TTC549 (cell line): ENCODE data around the gene APOH.
"Not testable (repeated sequence)": the region's sequence is repeated elsewhere in the genome, so short reads cannot be mapped to it uniquely, and the experiment has no call there.

ENCODE experiments used
- FAIRE-seq: peaks from 2 replicates; lab custom pipeline; 2012; peaks lifted over from hg19 to GRCh38; lab: Jason Lieb, UNC

The APOH gene

GRCh38 chr17:66228887-66229782 is at the start of gene APOH:
Gene APOH, minus strand, starts transcription at chr17:66229415. Its CDS starts 36 bp downstream, at chr17:66229379.
- no peak for FAIRE-seq

DNA sequence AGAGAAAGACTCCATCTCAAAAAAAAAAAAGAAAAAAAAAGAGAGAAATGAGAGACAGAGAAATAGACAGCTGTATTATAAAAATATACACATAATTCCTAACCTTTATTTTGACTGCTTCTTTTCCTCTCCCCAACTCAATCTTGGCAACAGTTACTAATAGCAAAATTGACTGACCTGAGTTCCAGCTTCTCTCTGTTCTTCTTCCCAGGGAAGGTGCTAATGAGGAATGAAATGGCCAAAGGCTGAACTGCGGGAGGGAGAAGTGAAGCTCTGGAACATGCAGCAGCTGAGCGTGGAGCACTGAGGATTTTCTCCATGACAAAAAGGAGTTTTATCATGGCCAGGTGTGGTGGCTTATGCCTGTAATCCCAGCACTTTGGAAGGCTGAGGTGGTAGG is 48.0 kb upstream of the APOH start:
- no peak for FAIRE-seq

- no peak for FAIRE-seq
These were observed 47.2 kb upstream of the APOH start for GRCh38 chr17:66276328-66276937.

DNA sequence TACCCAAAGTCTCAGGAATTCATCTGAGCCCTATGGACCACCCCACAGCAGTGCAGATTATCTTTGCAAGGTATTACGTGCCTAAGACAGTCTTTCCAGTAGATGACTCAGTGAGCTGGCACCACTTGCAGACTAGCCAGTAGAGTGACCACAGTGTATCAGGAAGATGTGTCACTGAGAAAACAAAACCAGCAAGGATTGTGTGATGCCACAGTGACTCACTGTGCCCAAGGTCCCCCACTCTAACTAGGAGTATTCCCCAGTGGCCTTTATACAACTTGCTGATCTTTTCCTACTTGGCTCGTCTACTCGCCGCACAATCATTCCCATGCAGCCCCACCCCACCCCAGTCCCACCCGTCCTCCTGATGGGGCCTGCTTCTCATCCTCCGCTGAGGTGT is 46.4 kb upstream of the APOH start:
- no peak for FAIRE-seq

GRCh38 chr17:66273586-66273848 is 44.3 kb upstream of the APOH start:
- no peak for FAIRE-seq

DNA sequence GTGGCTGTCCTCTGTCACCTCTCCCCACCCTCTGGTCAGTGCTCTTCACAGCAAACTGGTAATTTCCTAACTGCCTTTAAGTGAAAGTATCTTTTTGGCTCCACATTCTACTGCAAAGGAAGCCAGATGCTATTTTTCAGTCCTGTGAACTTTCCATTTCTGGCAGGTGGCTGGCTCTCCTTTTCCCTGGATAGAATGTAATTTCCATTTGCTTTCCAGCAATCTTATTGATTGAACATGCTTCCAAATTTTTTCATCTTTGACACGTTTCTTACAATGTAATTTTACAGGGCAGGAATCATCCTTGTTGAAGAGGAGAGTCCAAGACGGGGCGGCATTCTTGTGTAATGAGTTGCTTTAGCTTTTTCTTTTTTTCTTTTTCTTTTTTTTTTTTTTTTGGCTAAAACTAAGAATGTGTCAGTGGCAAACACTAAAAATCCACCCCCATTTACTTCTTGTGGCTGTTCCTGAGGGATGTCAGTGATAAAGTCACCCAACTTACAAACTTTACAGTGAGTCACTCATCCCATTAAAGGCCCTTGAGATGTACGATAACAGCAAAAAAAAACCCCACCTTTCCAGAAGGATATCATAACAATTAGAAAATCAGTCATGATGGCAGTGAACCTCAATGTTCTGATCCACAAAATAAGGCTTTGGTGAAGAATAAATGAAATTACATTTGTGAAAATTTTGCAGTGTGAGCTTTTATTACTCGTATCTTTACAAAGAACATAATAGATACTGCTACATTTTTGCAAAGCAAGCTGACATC is 43.8 kb upstream of the APOH start:
- FAIRE-seq, result no peak

DNA sequence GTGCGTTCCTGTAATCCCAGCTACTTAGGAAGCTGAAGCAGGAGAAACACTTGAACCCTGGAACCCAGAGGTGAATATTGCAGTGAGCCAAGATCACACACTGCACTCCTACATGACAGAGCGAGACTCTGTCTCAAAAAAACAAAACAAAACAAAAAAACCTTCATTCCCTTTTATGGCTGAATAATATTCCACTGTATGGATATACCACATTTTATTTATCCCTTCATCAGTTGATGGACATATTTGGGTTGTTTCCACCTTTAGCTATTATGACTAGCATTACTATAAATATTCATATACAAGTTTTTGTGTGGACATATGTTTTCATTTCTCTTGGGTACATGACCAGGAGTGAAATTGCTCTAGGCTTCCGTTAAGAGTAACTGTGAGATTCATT is 42.3 kb upstream of the APOH start:
- FAIRE-seq, result no peak

- FAIRE-seq, result no peak
These were observed 40.9 kb upstream of the APOH start for GRCh38 chr17:66270106-66270505.

DNA sequence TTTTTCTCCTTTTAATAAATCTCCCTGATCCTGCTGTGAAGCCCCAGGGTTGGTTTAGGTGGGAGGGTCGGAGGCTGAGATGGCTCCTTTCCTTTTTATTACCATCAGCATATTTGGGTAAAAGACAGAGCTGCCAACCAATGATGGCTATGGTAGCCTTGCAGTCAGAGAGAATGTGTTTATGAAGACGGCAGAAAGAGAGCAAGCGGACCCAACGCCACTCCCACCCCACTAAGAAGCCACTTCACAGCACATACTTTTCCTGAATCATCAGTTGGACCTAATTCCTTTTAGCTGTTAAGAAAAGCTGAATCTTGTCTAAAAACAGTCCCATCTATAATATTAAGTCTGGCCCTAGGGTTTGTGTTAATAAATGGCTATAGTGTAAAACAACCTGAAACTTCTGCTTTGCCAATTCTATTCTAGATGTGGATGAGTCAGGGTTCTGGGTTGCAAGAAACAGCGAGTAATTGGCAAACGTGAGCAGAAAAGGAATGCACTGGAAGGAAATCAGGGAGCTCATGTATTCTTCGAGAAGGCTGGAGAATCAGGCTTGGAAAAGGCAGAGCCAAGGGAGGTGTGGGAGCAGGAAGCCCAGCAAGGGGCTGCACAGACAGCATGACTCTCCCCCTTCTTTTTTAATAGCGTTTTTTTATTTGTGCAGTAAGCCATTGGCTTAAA is 39.2 kb upstream of the APOH start:
- no peak for FAIRE-seq

DNA sequence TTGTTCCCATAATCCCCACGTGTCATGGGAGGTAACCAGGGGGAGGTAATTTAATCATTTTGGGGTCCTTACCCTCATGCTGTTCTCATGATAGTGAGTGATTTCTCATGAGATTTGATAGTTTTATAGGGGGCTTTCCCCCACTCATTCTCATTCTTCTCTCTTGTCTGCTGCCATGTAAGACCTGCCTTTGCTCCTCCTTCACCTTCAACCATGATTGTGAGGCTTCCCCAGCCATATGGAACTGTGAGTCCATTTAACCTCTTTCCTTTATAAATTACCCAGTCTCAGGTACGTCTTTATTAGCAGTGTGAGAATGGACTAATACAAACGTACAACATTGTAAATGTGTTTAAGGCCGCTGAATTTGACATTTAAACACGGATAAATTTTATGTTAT is 35.5 kb upstream of the APOH start:
- FAIRE-seq, result no peak

GRCh38 chr17:66262767-66263166 is 33.6 kb upstream of the APOH start:
- FAIRE-seq, result no peak

- no peak for FAIRE-seq
These were observed 31.5 kb upstream of the APOH start for GRCh38 chr17:66260688-66261087.

DNA sequence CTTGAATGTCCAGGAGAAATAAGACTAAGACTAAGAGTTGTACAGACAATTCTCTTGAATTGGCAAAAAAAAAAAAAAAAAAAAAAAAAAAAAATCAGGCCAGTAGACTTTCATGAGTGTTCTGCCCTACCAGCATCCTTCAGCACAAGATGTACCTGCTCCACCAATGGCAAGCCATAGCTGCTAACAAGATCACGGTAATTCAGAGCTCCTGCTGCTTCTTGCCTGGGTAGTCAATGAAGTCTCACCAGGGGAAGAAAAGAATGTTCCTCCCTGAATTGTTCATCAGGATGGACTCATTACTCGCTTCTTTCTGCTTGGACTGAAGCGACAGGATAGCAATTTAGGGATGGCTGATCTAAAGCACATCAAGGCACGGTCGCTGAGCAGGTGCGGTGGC is 31.1 kb upstream of the APOH start:
- no peak for FAIRE-seq

DNA sequence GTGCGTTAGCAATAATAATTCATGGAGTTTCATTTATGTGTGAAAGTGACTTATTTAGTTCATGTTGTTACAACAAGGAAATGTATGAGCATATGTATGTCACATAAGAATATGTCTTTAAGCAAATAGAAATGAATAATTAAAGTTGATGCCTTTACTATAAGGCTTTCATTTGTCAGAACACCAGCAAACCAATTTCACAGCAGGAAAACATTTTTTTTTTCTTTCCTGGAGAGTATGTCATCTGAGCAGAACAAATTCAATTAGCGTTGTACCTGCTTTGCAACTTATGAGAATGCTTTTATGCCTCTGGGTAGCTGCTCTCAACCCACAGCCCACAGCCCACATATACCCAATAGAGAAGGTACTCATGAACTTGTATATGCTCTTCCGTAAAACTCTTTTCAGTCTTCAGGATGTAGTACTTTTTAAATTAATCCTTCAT is 26.3 kb upstream of the APOH start:
- FAIRE-seq, result no peak

DNA sequence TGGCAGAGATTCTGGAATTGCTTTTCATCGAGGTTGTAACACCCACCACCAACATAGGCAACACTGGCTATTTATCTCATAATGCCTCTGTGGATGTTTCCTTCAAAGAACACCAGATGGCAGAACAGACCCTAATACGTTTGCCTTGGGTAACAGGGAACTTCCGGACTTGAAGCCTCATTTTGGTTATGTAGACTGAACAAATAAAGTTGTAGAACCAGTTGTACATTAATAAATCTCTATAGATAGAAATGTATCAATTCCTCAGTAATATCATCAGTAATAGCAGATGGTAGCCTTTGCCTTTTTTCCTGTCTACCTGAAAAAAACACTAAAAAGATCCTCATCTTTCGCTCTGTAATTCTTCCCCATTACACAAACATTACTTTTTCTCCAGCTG is 25.9 kb upstream of the APOH start:
- peak; percentile 72 for FAIRE-seq

- FAIRE-seq, result not testable (repeated sequence)
These were observed 24.2 kb upstream of the APOH start for GRCh38 chr17:66253458-66253857.

GRCh38 chr17:66250686-66251085 is 21.5 kb upstream of the APOH start:
- no peak for FAIRE-seq

DNA sequence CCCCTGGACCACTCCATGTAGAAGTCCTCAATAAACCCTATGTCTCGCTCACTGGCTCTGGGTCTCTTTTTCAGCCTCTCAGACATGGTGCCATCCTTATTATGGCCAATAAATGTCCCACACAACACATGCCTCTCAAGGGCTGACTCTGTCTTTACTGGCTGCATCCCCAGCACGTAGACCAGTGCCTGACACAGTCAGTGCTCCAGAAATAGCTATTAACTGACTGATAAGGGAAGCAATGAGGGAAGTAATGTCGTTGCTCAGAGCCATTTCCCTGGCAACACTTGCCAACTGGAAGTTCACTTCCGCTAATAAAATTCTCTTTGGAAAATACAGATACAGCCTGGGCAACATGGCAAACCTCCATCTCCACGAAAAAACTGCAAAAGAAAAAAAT is 19.1 kb upstream of the APOH start:
- no peak for FAIRE-seq

GRCh38 chr17:66241839-66242238 is 12.6 kb upstream of the APOH start:
- no peak for FAIRE-seq

DNA sequence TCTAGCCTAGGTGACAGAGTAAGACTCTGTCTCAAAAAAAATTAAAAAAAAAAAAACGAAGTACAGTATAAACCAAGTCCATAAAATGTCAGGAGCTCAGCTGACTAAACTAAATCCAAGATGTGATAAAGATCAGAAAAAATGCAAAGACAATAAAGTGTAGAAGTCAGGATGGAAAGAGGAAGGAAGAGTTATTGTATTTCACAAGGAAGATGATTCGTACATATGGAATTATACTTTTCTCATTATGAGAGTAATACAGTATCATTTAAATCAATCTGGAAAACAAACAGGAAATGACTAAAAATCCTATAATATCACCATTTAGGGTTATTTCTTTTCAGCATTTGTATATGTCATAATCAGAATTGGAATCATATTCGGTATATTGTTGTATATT is 11.4 kb upstream of the APOH start:
- no peak for FAIRE-seq

- no peak for FAIRE-seq
These were observed 10.8 kb upstream of the APOH start for GRCh38 chr17:66240013-66240412.

- no peak for FAIRE-seq
These were observed 6.3 kb upstream of the APOH start for GRCh38 chr17:66235377-66235994.
